HCT116 (cell line): ENCODE data around the gene CDRT15L2. TPM values are rescaled to one million over a fixed set of nuclear protein-coding genes. Genes with fewer than 3 reads are reported as not detected.
A peak's percentile ranks its signal among the peaks of the same experiment; 100 is the strongest.
"Not testable (repeated sequence)": the region's sequence is repeated elsewhere in the genome, so short reads cannot be mapped to it uniquely, and the experiment has no call there.

Source experiments
- ATAC-seq: fragments of 200-7000 bp; cut with Tn5 transposase; 2 replicates; pipeline ENCODE4 v1.9.1; 2020; ENCODE audit warnings: mild to moderate bottlenecking, moderate library complexity
- BruUV-seq: library from RNA; stranded (reverse); fragments of 400-500 nt; replicated peaks from 2 replicates; lab custom pipeline; 2021; lab: Mats Ljungman, UMichigan
- CTCF ChIA-PET: fragments of 300-600 bp; sonication (Branson Sonifier 250); formaldehyde crosslinking; loops from one replicate; lab custom pipeline; 2021; ENCODE audit warnings: antibody characterized with exemption; lab: Charles Lee
- POLR2A ChIA-PET: fragments of 300-600, 350-600 bp; sonication (Branson Sonifier 250); formaldehyde crosslinking; loops from one replicate; lab custom pipeline; 2021; ENCODE audit warnings: antibody characterized with exemption; lab: Charles Lee
- RAD21 ChIA-PET, 2 experiments: fragments of 300-600 bp; sonication (Branson Sonifier 250); formaldehyde crosslinking; loops; one replicate each; lab custom pipeline; 2023; ENCODE audit warnings: low total read pairs in 2 of 2; ENCODE audit not compliant: uncharacterized antibody in 2 of 2, unreplicated experiment in 2 of 2, low non-redundant PET in 1 of 2; lab: Charles Lee
- DNase-seq: peaks from one replicate; pipeline ENCODE4 v3.0.0-alpha.2; 2010; ENCODE audit warnings: low read depth, low spot score
- H2AFZ ChIP-seq: fragments of 200-600 bp; shearing (Covaris generic), sonication (generic); 2 replicates; pipeline ENCODE4 v1.6.1; 2017; ENCODE audit warnings: low read depth, mixed run types, mixed read lengths, antibody characterized with exemption, low read length; ENCODE audit not compliant: poor library complexity, severe bottlenecking
- H3K27ac ChIP-seq: 2 replicates; pipeline ENCODE4 v1.5.1; 2012; ENCODE audit warnings: low read depth, low read length
- H3K27me3 ChIP-seq: fragments of 200-600 bp; sonication (generic); 2 replicates; pipeline ENCODE4 v1.6.1; 2016; ENCODE audit warnings: mixed run types, low read length, mixed read lengths; ENCODE audit not compliant: insufficient read depth
- H3K36me3 ChIP-seq, 2 experiments: fragments of 200-500 bp in 1 of 2; fragments of 200-600 bp in 1 of 2; sonication (Bioruptor generic) in 1 of 2; sonication (generic) in 1 of 2; 2 replicates each; pipeline versions ENCODE4 v1.5.1 to v1.6.1; 2014 to 2016; ENCODE audit warnings: low read length in 2 of 2, inconsistent platforms in 1 of 2, mixed read lengths in 1 of 2, mixed run types in 1 of 2; ENCODE audit not compliant: insufficient read depth in 2 of 2, control insufficient read depth in 1 of 2
- H3K4me1 ChIP-seq, 2 experiments: fragments of 200-600 bp in 1 of 2; sonication (generic) in 1 of 2; 2 replicates each; pipeline versions ENCODE4 v1.5.1 to v1.6.1; 2012 to 2017; ENCODE audit warnings: low read length in 2 of 2, inconsistent platforms in 1 of 2, mild to moderate bottlenecking in 1 of 2, mixed read lengths in 1 of 2, mixed run types in 1 of 2, moderate library complexity in 1 of 2; ENCODE audit not compliant: insufficient read depth in 2 of 2, control insufficient read depth in 1 of 2
- H3K4me2 ChIP-seq: fragments of 200-600 bp; sonication (generic); 2 replicates; pipeline ENCODE4 v1.6.1; 2017; ENCODE audit warnings: mixed run types, low read length, mixed read lengths
- H3K4me3 ChIP-seq, 2 experiments: fragments of 200-600 bp in 1 of 2; sonication (generic) in 1 of 2; replicated peaks in 1 of 2; 2 replicates each; pipeline ENCODE4 v1.5.1; 2011 to 2016; ENCODE audit warnings: low read length in 2 of 2, control low read depth in 1 of 2, low read depth in 1 of 2, mild to moderate bottlenecking in 1 of 2, mixed read lengths in 1 of 2, mixed run types in 1 of 2
- H3K79me2 ChIP-seq: fragments of 200-600 bp; sonication (generic); 2 replicates; pipeline ENCODE4 v1.6.1; 2017; ENCODE audit warnings: mild to moderate bottlenecking, mixed run types, low read length, moderate library complexity, mixed read lengths; ENCODE audit not compliant: insufficient read depth
- H3K9ac ChIP-seq: fragments of 200-600 bp; sonication (generic); 2 replicates; pipeline ENCODE4 v1.6.1; 2016; ENCODE audit warnings: low read length, mixed read lengths
- H3K9me2 ChIP-seq: fragments of 200-600 bp; sonication (generic), shearing (Covaris generic); 2 replicates; pipeline ENCODE4 v1.6.1; 2017; ENCODE audit warnings: mixed run types, mild to moderate bottlenecking, moderate library complexity; ENCODE audit not compliant: insufficient read depth
- H3K9me3 ChIP-seq, 2 experiments: fragments of 200-500 bp in 1 of 2; fragments of 200-600 bp in 1 of 2; sonication (Bioruptor generic) in 1 of 2; sonication (generic) in 1 of 2; 2 replicates each; pipeline ENCODE4 v1.6.1; 2014 to 2017; ENCODE audit warnings: low read length in 2 of 2, mixed read lengths in 2 of 2, inconsistent platforms in 1 of 2, low read depth in 1 of 2, mild to moderate bottlenecking in 1 of 2, mixed run types in 1 of 2, moderate library complexity in 1 of 2; ENCODE audit not compliant: control insufficient read depth in 1 of 2, insufficient read depth in 1 of 2
- H4K20me1 ChIP-seq: fragments of 200-600 bp; sonication (generic), shearing (Covaris generic); 2 replicates; pipeline ENCODE4 v1.6.1; 2017; ENCODE audit warnings: mixed run types, mild to moderate bottlenecking, moderate library complexity; ENCODE audit not compliant: insufficient read depth
- intact Hi-C: fragments of 100-400 bp; cut with micrococcal nuclease; formaldehyde crosslinking; loops from 2 replicates; pipeline ENCODE4 v1.10.0; 2022
- total RNA-seq: library from RNA; stranded (reverse); gene quantifications from one replicate; pipeline ENCODE4 v1.2.1, GENCODE V29; 2021; ENCODE audit not compliant: unreplicated experiment

The CDRT15L2 gene
- total RNA-seq, 1 experiment from 2014 or later, result not detected

GRCh38 chr17:20534711-20535550 lies 44.6 kb upstream of the CDRT15L2 start:
- H3K36me3 ChIP-seq, H3K79me2 ChIP-seq, H3K4me3 ChIP-seq, DNase-seq, H3K4me1 ChIP-seq, H3K9me2 ChIP-seq, H3K9me3 ChIP-seq, H3K9ac ChIP-seq, H3K27me3 ChIP-seq, H3K4me2 ChIP-seq, CTCF ChIA-PET, BruUV-seq, RAD21 ChIA-PET, H4K20me1 ChIP-seq, intact Hi-C loops, H2AFZ ChIP-seq, ATAC-seq, POLR2A ChIA-PET, H3K27ac ChIP-seq: not testable (repeated sequence)

GRCh38 chr17:20540414-20540813 lies 39.1 kb upstream of the CDRT15L2 start:
- H2AFZ ChIP-seq, H3K27me3 ChIP-seq, POLR2A ChIA-PET, ATAC-seq, RAD21 ChIA-PET, BruUV-seq, H3K27ac ChIP-seq, H3K4me3 ChIP-seq, H3K9ac ChIP-seq, H3K4me1 ChIP-seq, CTCF ChIA-PET, H4K20me1 ChIP-seq, H3K79me2 ChIP-seq, H3K4me2 ChIP-seq, H3K9me3 ChIP-seq, intact Hi-C loops, H3K9me2 ChIP-seq, DNase-seq, H3K36me3 ChIP-seq: not testable (repeated sequence)

GRCh38 chr17:20540865-20541264 lies 38.7 kb upstream of the CDRT15L2 start:
- DNase-seq, H3K9me3 ChIP-seq, H3K9me2 ChIP-seq, POLR2A ChIA-PET, H3K9ac ChIP-seq, H3K4me1 ChIP-seq, H3K27ac ChIP-seq, ATAC-seq, H2AFZ ChIP-seq, H3K27me3 ChIP-seq, H3K79me2 ChIP-seq, CTCF ChIA-PET, RAD21 ChIA-PET, BruUV-seq, H3K4me2 ChIP-seq, intact Hi-C loops, H3K4me3 ChIP-seq, H4K20me1 ChIP-seq, H3K36me3 ChIP-seq: not testable (repeated sequence)

- POLR2A ChIA-PET, H2AFZ ChIP-seq, H3K9me3 ChIP-seq, RAD21 ChIA-PET, H3K4me1 ChIP-seq, DNase-seq, H3K4me2 ChIP-seq, H3K27ac ChIP-seq, CTCF ChIA-PET, H4K20me1 ChIP-seq, H3K27me3 ChIP-seq, H3K9ac ChIP-seq, intact Hi-C loops, H3K36me3 ChIP-seq, H3K79me2 ChIP-seq, H3K9me2 ChIP-seq, BruUV-seq, H3K4me3 ChIP-seq: not testable (repeated sequence)
- peak; percentile 34; the same call in 1 of the 2 replicates for ATAC-seq
Measured at GRCh38 chr17:20541853-20542546, 37.5 kb upstream of the CDRT15L2 start.
